Muscle of back (tissue), 11 donors: ENCODE data around the gene CPB2. TPM values are rescaled to one million over a fixed set of nuclear protein-coding genes. Genes with fewer than 3 reads are reported as not detected.

Experiments used
- DNase-seq, 3 donors: peaks; one replicate each; pipeline versions ENCODE4 v3.0.0 to v3.0.0-alpha.2; 2013
- polyA plus RNA-seq, 10 donors: library from polyadenylated mRNA; unstranded; fragments of 120-200 nt; gene quantifications; one replicate each; pipeline ENCODE4 v1.2.1, GENCODE V29; 2013; ENCODE audit not compliant: insufficient read length in 10 of 10

Gene CPB2
- polyA plus RNA-seq, 10 donors = 0.10 to 0.21 (median 0.14) TPM; not detected in 7

GRCh38 chr13:46052319-46053161 lies 52.3 kb downstream of the CPB2 start, which contains the start of gene ZC3H13:
ZC3H13 (minus strand) TSS chr13:46052746; CDS start chr13:46045507, 7,239 bp downstream.
- DNase-seq = peak; percentile 96 to 97 (median 96)

GRCh38 chr13:46051968-46052318 lies 52.9 kb downstream of the CPB2 start:
- DNase-seq = no peak

DNA sequence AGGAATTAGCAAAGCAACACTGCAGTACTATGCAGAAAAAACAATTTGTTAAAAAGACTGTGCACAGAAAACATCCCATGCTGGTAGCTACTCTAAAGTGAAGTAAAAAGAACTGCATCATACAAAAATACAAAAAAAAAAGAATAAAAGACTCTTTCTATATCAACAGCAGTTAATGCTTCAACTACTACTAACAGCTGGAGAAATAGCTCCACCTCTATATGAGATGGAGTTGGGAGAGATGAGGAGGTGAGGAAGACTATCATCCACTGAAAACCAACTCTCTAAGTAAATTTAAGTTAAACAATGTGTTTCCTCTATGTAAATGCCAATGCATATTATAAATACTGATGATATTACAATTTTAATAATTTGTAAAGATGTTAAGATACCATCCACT lies 54.1 kb downstream of the CPB2 start:
- no peak for DNase-seq

DNA sequence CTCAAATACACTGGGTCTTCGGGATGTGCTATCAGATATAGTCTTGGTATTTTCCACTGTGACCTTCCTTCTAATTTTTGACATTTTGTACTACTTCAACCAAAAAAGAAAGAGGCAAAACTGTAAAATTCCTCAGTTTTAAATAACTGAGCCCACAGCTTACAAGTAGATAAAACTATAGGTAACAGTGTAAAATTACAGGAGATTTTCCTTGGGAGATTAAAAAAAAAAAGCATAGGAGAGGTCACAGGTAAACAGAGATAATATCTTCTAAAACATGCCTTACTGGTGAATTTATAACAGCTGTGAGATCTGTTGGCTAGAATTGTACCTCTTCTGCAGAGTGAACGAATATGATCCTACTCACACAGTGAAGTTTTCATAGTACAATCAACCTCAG lies 59.4 kb downstream of the CPB2 start:
- no peak for DNase-seq

GRCh38 chr13:46043647-46044046 lies 61.2 kb downstream of the CPB2 start:
- DNase-seq = no peak

DNA sequence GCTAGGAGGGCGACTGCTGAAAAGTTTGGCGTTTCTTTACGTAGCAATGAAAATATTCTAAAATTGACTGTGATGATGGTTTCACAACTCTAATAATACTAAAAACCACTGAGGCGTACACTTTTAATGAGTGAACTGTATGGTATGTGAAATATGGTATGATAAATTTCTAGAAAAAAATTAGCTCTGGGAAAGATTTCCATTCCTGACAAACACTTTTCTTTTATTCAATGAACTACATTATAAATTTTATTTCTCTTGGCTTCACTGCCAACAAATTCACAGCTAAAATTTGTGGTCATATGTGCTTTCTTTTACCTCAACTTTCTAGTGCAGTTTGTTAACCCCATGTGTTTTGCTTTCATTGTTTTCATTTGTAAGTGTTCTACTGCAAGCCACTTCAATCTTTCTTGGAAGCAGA lies 63.4 kb downstream of the CPB2 start:
- peak in 1 of 3 donors; percentile 54 for DNase-seq

- DNase-seq = no peak
Measured at GRCh38 chr13:46040763-46041162, 64.1 kb downstream of the CPB2 start.

DNA sequence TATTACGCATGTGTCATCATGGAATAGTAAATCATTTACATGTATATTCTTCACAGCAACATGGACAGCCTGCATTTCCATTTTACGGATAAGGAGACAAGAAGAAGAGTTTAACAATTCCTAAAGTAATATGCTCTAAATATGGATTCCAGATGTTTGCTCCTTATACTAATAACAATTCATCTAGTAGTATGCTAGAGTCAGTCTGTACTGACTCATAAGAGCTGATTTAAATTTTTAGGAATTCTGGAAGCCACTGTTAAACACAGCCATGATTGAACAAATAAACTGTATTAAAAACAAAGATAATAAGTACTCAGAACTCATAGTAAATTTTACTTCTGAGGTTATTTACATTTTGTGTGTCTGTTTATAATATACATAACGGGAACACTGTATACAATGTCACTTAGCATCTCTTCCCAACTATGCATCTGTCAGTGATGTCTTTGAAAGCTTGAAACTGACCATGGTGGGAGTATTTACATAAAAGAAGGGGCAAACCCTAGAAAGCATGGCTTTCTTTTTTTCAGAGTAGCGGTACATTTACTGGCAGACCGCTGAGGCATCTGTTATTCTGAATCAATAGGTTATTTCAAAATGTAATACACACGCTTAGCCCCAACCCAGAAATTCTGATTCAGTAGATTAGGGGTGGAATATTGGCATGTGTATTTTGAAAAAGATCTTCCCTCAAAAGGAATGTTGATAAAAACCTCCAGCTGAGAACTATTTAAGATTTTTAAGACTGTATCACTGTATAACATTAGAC lies 65.2 kb downstream of the CPB2 start:
- no peak for DNase-seq

- no peak for DNase-seq
Measured at GRCh38 chr13:46038296-46038695, 66.5 kb downstream of the CPB2 start.

DNA sequence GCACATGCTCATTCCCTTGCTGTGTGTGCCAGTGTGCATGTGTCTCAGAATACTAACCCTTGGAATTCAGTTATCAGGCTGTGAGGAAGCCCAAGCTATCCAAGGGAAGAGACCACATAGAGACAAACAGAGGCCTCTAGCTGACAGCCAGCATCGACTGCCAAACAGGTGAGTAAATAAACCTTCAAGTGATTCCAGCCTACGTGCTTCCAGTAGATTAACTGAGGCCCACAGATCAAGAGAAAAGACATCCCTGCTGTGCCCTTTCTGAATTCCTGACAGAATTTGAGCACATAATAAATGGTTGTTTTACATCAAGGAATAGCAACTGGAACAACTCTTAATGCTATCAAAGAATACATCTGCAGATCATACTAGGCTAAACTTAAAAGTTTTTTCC lies 69.8 kb downstream of the CPB2 start:
- DNase-seq = no peak

DNA sequence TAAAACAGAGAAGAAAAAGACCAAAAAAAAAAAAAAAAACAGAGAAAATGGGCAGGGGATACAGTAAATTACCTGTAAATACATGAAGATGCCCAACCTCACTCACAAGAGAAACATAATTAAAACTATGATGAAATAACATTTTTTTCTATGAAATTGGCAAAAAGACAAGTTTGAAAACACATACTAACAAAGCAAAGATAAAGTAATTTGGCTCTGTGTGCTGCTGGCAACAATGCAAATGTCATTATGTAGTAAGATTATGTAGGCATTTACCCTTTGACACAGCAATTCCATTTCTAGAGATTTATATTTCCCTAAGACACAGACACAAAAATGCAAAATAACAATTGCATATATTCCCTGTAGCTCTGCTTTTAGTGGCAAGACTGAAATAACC lies 72.5 kb downstream of the CPB2 start:
- DNase-seq = no peak

- no peak for DNase-seq
Measured at GRCh38 chr13:46031581-46032263, 73.1 kb downstream of the CPB2 start.

DNA sequence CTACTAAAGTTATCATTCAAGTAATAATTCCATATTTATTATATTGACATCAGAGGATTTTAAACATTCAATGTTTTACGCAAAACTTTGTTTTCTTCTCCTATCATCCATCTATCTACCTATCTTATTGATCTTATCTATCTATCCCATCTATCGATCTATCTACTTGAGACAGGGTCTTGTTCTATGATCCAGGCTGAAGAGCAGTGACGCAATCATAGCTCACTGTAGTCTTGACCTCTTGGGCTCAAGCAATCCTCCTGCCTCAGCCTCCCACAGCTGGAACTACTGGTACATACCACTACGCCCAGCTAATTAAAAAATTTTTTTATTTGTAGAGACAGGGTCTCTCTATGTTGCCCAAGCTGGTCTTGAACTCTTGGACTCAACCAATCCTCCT lies 79.7 kb downstream of the CPB2 start:
- DNase-seq = no peak

DNA sequence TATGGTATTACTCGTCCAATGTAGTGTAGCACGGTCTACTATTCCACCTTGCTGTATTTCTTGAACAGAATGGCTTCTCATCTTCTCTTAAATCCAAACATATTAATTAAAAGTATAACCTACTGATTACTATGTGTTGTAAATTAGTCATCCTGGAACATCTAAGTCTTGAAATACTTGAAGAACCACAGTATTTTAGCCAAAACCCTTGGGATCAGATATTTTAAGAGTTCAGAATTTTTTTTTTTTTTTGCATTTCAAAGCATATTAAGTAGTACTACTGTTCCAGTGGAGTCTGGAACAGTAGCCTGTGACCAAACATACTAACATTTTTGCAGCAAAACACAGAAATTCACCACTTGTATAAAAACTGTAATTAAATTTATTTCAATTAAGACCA lies 82.4 kb downstream of the CPB2 start:
- no peak for DNase-seq

DNA sequence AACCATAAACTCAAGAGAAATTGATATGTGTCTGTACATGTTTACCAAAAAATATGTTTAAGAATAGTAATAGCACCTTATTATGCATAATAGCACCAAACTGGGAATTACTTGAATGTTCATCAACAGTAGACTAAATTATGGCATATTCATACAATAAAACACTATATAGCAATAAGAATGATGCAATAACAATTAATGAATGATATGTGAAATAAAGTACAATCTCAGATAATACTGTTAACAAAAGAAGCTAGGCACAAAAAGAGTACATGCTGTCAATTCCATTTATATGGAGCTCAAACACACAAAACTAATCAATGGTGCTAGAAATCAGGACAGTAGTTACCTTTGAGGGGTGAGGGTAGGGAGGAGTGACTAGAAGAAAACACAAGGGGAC lies 88.6 kb downstream of the CPB2 start:
- no peak for DNase-seq

- no peak for DNase-seq
Measured at GRCh38 chr13:46015366-46015765, 89.5 kb downstream of the CPB2 start.

DNA sequence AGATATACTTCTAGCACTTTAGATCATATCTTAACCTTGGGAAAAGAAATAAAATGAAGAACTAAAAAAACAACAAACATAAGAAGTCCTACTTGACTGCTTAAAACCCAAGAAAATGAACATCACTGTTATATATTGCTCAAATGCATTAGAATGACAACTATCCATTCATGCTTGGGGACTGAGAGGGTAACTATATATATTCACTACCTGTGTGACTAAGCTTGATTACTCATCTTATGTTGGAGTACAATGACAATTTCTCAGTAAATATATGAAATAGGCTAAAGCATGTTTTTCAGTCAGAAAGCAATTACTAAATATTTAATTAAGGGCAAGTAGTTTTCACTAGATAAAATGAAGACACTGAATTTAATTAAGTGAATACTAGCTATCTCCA lies 92.4 kb downstream of the CPB2 start:
- no peak for DNase-seq

GRCh38 chr13:46010148-46010547 lies 94.7 kb downstream of the CPB2 start:
- peak in 2 of 3 donors; percentile 0 to 3 for DNase-seq

GRCh38 chr13:46008631-46009030 lies 96.2 kb downstream of the CPB2 start:
- DNase-seq = no peak

DNA sequence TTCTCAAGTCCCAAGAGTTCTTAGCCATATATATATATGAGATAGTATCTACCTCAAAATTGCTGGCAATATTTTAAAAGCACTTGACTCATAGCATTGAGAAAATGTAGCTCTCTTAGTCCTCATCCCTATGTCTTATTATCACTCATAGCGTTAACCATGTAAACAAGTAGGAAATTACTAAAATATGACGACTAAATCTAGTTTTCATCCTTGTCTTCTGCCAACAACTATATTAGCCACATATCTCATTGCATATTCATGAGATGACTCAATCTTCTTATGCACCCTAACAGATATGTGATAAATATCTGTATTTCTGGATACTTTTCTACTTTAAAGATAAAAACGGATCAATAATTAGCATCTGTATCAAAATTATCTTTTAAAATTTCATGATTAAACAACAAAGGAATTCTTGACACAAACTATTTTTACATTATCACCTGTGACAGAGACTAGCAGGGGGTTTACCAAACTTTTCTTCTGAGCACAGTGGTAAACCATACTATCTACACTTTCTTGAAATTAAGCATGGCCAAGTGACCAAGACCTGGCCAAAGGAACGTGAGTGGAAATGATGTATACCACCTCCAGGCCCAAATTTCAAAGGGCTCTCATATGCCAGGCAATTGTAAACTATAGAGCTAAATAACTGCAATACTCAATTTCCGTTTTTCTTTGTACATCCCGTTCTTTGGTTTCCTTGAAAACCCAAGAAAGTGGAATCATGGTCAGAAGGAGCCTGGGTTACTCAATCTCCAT lies 98.0 kb downstream of the CPB2 start:
- peak in 1 of 3 donors; percentile 3 for DNase-seq

GRCh38 chr13:46004491-46004890 lies 100.3 kb downstream of the CPB2 start:
- no peak for DNase-seq
